ENCODE data around the gene BIRC3. TPM values are rescaled to one million over a fixed set of nuclear protein-coding genes. Genes with fewer than 3 reads are reported as not detected.
"Not testable (repeated sequence)": the region's sequence is repeated elsewhere in the genome, so short reads cannot be mapped to it uniquely, and the experiment has no call there.

The BIRC3 gene
- total RNA-seq, 4 donors from 2014 or later, result 10.0 to 13.7 (median 11.0) TPM

DNA sequence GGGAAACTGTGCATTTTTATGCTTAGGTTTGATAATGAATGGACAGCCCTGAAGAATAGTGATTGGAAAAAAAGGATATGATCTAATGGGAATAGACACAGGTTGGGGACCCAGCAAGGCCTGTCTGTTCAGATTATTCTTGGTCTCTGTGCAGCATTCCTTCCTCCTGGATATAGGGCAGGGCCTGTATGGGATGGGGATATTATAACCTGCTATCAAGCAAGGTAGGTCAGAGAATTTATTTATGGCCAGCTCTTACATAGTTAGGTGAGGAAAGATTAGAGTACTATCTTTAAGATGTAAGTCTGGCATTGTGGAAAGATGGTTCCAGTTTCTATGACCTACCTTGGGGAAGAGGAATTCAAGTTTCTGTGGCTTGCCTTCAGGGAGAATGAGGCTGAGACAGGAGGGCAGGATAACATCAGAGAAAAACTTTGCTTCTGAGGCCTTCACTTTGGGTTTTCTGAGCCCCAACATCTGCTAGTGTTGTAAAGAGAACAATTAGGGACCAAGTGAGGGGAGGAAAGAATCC is 21.3 kb downstream of the BIRC3 start:
- H3K4me1 ChIP-seq, result peaks cover 0 to 3% (median 0%) of the 10 kb centered on the region in 4 donors

GRCh38 chr11:102341311-102341710 is 24.0 kb downstream of the BIRC3 start:
- DNase-seq (ENCODE audit: extremely low spot score); H3K4me3 ChIP-seq; H3K27me3 ChIP-seq; H3K27ac ChIP-seq (replicated peaks in 1 of 4); H3K9me3 ChIP-seq: not testable (repeated sequence)
- intact Hi-C loops (cut with DNase I), result loop anchor here (2.0 to 5.0 kb wide), 4 partner anchors 54 to 326 kb away; partner anchors contain the start of gene TMEM123
- Histone ChIP-seq H3K36me3 (peaks cover 0 to 23% (median 14%) of the 10 kb centered on the region in 4 donors), H3K4me1 (peaks cover 7 to 10% (median 8%) of the 10 kb centered on the region in 4 donors)
- WGBS, result 83% methylated on average over 7 of the region's 7 CpGs

More for the DNA sequence above, 21.3 kb downstream of the BIRC3 start:
- intact Hi-C loops (cut with DNase I), result no loop called here
- DNase-seq (ENCODE audit: extremely low spot score), result no peak
- no peaks in the 10 kb centered on the region for H3K9me3 ChIP-seq
- H3K4me3 ChIP-seq, result no peak overlapping the region
- TF ChIP-seq EP300 (IDR thresholded peaks at IDR 0.05), result no peak
- no peak for TF ChIP-seq POLR2AphosphoS5 (IDR thresholded peaks at IDR 0.05)
- TF ChIP-seq CTCF (IDR thresholded peaks at IDR 0.05), result no peak
- no peak for TF ChIP-seq POLR2A (IDR thresholded peaks at IDR 0.05; ENCODE audit: low read depth)
- H3K27ac ChIP-seq (replicated peaks in 1 of 4), result no peak overlapping the region
- H3K27me3 ChIP-seq, result no peaks in the 10 kb centered on the region
- peaks cover 3 to 38% (median 17%) of the 10 kb centered on the region in 4 donors for H3K36me3 ChIP-seq

DNA sequence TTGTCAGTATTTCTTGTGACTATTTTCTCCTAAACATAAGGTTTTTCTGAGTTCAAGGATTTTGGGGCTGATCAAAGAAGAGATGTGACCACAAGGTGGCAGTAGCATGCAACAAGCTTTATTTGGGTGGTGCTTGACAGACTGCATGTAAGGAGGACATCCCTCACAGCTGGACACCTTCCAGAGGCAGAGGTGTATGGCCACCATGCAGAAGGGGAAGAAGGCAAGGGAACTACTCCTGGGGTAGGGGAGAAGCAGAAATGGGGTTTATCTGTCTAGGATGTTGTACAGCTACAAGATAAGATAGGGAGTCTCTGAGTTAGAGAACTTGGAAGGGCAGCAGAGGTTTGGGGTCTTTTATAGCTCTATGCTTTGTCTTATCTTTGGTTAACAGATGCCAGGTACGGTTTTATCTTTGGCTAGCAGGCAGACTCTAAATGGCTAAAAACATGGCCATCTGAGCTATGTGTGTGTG is 24.6 kb downstream of the BIRC3 start:
- H3K4me1 ChIP-seq, result peaks cover 7 to 11% (median 9%) of the 10 kb centered on the region in 4 donors
- no peak overlapping the region for H3K4me3 ChIP-seq
- H3K27ac ChIP-seq (replicated peaks in 1 of 4), result no peak overlapping the region
- no peak for DNase-seq (ENCODE audit: extremely low spot score)
- H3K9me3 ChIP-seq, result no peaks in the 10 kb centered on the region
- no peak for TF ChIP-seq POLR2AphosphoS5 (IDR thresholded peaks at IDR 0.05)
- no peak for TF ChIP-seq POLR2A (IDR thresholded peaks at IDR 0.05; ENCODE audit: low read depth)
- peak; percentile 67 to 78 (median 71) for TF ChIP-seq CTCF (IDR thresholded peaks at IDR 0.05)
- no peak for TF ChIP-seq EP300 (IDR thresholded peaks at IDR 0.05)
- H3K36me3 ChIP-seq, result peaks cover 0 to 18% (median 8%) of the 10 kb centered on the region in 4 donors
- WGBS, result no CpG with 5 or more reads among the region's 1 CpG
- H3K27me3 ChIP-seq, result no peaks in the 10 kb centered on the region
- intact Hi-C loops (cut with DNase I), result loop anchor here (2.0 to 5.0 kb wide), 4 partner anchors 55 to 325 kb away; partner anchors contain the start of gene TMEM123

DNA sequence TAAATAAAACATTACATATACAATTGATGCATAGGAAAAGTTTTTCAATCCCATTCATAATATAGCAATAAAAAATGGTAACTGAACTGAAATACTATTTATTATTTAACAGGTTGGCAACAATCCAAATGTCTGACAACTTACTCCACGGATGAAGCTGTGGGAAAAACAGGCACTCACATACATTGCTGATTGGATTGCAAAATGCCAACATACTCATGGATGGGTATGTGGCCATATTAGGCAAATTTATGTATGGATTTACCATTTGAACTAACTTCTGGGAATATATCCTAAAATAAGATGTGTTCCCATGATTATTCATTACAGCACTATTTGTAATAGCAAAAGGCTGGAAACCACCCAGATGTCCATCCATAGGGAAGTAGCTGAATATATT is 26.5 kb downstream of the BIRC3 start:
- Histone ChIP-seq H3K27ac (replicated peaks in 1 of 4) (no peak overlapping the region), H3K36me3 (no peaks in the 10 kb centered on the region), H3K27me3 (no peaks in the 10 kb centered on the region), H3K4me1 (peaks cover 11 to 17% (median 17%) of the 10 kb centered on the region in 4 donors), H3K4me3 (no peak overlapping the region), H3K9me3 (no peaks in the 10 kb centered on the region)
- intact Hi-C loops (cut with DNase I), result loop anchor here (5.0 kb wide), 3 partner anchors 57 to 323 kb away; partner anchors contain the start of gene TMEM123
- DNase-seq (ENCODE audit: extremely low spot score), result no peak
- 29% methylated on average over 1 of the region's 1 CpG for WGBS
- no peak for TF ChIP-seq POLR2A (IDR thresholded peaks at IDR 0.05; ENCODE audit: low read depth)
- TF ChIP-seq POLR2AphosphoS5 (IDR thresholded peaks at IDR 0.05), result no peak
- no peak for TF ChIP-seq CTCF (IDR thresholded peaks at IDR 0.05)
- no peak for TF ChIP-seq EP300 (IDR thresholded peaks at IDR 0.05)

GRCh38 chr11:102345904-102346303 is 28.6 kb downstream of the BIRC3 start:
- H3K4me3 ChIP-seq, result peak overlapping the region; percentile 71 to 85 (median 78)
- intact Hi-C loops (cut with DNase I), result no loop called here
- 25% methylated on average over 8 of the region's 8 CpGs for WGBS
- H3K36me3 ChIP-seq, result peaks cover 0 to 9% (median 0%) of the 10 kb centered on the region in 4 donors
- H3K4me1 ChIP-seq, result peaks cover 31 to 38% (median 38%) of the 10 kb centered on the region in 4 donors
- no peak for DNase-seq (ENCODE audit: extremely low spot score)
- H3K27me3 ChIP-seq, result no peaks in the 10 kb centered on the region
- TF ChIP-seq POLR2A (IDR thresholded peaks at IDR 0.05; ENCODE audit: low read depth) (no peak), CTCF (IDR thresholded peaks at IDR 0.05) (no peak)
- no peaks in the 10 kb centered on the region for H3K9me3 ChIP-seq
- peak overlapping the region; percentile 96 to 98 (median 98) for H3K27ac ChIP-seq (replicated peaks in 1 of 4)
